ENCODE measurements around the gene SLC26A6. TPM values are rescaled to one million over a fixed set of nuclear protein-coding genes. Genes with fewer than 3 reads are reported as not detected.

The SLC26A6 gene
- total RNA-seq, 1 experiment from 2014 or later, result 58.9 TPM

GRCh38 chr3:48661501-48662144 lies 26.4 kb upstream of the SLC26A6 start:
- Mint-ChIP-seq H3K27me3 (ENCODE audit: low read depth) (no peaks in the 10 kb centered on the region), H3K9me3 (peaks cover 6% of the 10 kb centered on the region; the same call in 1 of the 2 replicates), H3K36me3 (peaks cover 26% of the 10 kb centered on the region), H3K4me1 (peaks cover 20% of the 10 kb centered on the region), H3K4me3 (peak overlapping the region; percentile 74), H3K27ac (no peak overlapping the region)
- ATAC-seq (peak; percentile 1), DNase-seq (ENCODE audit: low spot score) (peak; percentile 84)
- POLR2A ChIA-PET, result interaction anchor here (0.9 to 4.4 kb wide), 7 partner anchors 26 to 381 kb away, joined by 3 to 41 read pairs (median 5); partner anchors contain the start of genes CCDC51, IP6K2, SLC26A6 and TMA7
- CTCF ChIA-PET, result interaction anchor here (0.9 to 5.2 kb wide), 11 partner anchors 25 to 346 kb away, joined by 3 to 51 read pairs (median 5); partner anchors contain the start of genes NCKIPSD, SLC26A6, UQCRC1 and WDR6
- TF ChIP-seq STAT6 (CRISPR knock-in tag; conservative IDR thresholded peaks at IDR 0.05; ENCODE audit: low read depth), result peak; percentile 99
- TF ChIP-seq ATF2 (CRISPR knock-in tag; IDR thresholded peaks at IDR 0.05; ENCODE audit: borderline replicate concordance, low read depth), result peak; percentile 94
- peak; percentile 95; the same call in 1 of the 2 replicates for TF ChIP-seq AFF4 (CRISPR knock-in tag; IDR thresholded peaks at IDR 0.05; ENCODE audit: borderline replicate concordance)
- TF ChIP-seq ZNF671 (CRISPR knock-in tag; IDR thresholded peaks at IDR 0.05), result no peak
- no peak for TF ChIP-seq JAZF1 (CRISPR knock-in tag; IDR thresholded peaks at IDR 0.05)
- TF ChIP-seq MXD4 (CRISPR knock-in tag; IDR thresholded peaks at IDR 0.05; ENCODE audit: borderline replicate concordance), result peak; percentile 91; the same call in 1 of the 2 replicates
- TF ChIP-seq ZNF232 (CRISPR knock-in tag; IDR thresholded peaks at IDR 0.05), result peak; percentile 100
- peak; percentile 100 for TF ChIP-seq PREB (CRISPR knock-in tag; IDR thresholded peaks at IDR 0.05; ENCODE audit: borderline replicate concordance)
- TF ChIP-seq ZNF263 (CRISPR knock-in tag; IDR thresholded peaks at IDR 0.05; ENCODE audit: low read depth), result peak; percentile 94
- TF ChIP-seq ZNF425 (CRISPR knock-in tag; conservative IDR thresholded peaks at IDR 0.05), result no peak
- TF ChIP-seq ZMAT4 (CRISPR knock-in tag; IDR thresholded peaks at IDR 0.05), result no peak
- TF ChIP-seq CBFB (CRISPR knock-in tag; IDR thresholded peaks at IDR 0.05; ENCODE audit: low read depth), result peak; percentile 100
- TF ChIP-seq SP1 (CRISPR knock-in tag; conservative IDR thresholded peaks at IDR 0.05), result peak; percentile 97
- TF ChIP-seq NFATC4 (CRISPR knock-in tag; IDR thresholded peaks at IDR 0.05), result no peak
- TF ChIP-seq E2F1 (CRISPR knock-in tag; IDR thresholded peaks at IDR 0.05), result peak; percentile 99
- TF ChIP-seq ARID4B (CRISPR knock-in tag; IDR thresholded peaks at IDR 0.05; ENCODE audit: borderline replicate concordance), result peak; percentile 100

Measured in WTC11 (cell line).